ENCODE measurements around the gene TBCEL.
"Not testable (repeated sequence)": the region's sequence is repeated elsewhere in the genome, so short reads cannot be mapped to it uniquely, and the experiment has no call there.

The TBCEL gene

DNA sequence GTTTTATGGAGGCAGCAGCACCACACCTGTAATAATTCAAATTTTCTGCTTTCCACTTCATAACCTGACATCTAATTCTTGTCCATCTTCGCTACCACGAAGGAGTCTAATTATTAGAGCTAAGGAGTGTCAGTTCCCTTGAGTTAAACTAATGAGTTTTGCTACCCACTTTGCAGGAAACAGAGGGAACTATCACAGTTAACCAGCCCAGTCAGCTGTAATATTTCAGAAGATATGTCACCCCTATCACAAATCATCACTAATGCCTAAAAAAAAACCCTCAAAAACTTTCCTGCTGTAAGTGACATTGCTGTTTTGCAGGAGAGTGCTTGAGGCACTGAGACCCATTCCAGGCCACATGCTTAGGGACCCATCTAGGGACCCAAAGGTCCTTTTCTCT lies 85.6 kb downstream of the TBCEL start:
- DNase-seq, result no peak

DNA sequence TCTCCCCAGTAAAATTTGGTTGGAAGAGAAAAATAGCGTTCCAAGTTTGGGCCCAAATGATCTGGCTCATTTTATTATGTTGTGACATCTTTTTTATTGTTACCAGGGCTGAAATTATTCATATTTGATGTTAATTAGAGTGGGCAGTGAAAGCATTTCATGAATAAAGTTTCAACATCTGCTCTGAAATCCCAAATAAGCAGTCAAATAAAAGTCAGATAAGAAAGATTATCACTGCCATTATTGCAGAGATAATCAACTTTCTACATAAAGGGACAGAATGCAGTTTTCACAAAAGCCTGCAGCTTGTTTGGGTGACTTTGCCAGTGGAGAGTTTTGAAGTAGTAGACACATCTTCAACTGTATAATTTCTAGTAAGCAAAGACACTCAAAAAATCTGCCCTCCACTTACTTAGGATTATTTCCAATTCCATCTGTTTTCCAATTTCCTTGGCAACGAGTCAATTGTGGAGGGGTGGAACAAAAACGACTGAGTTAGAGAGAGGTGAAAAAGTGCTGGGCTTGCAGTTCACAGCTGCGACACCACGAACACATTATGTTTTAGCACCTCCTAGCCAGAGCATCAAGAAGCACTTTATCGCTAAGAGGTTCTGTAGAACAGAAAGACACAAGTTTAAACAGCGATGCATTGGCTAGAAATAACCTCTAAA lies 86.1 kb downstream of the TBCEL start:
- DNase-seq, result no peak

DNA sequence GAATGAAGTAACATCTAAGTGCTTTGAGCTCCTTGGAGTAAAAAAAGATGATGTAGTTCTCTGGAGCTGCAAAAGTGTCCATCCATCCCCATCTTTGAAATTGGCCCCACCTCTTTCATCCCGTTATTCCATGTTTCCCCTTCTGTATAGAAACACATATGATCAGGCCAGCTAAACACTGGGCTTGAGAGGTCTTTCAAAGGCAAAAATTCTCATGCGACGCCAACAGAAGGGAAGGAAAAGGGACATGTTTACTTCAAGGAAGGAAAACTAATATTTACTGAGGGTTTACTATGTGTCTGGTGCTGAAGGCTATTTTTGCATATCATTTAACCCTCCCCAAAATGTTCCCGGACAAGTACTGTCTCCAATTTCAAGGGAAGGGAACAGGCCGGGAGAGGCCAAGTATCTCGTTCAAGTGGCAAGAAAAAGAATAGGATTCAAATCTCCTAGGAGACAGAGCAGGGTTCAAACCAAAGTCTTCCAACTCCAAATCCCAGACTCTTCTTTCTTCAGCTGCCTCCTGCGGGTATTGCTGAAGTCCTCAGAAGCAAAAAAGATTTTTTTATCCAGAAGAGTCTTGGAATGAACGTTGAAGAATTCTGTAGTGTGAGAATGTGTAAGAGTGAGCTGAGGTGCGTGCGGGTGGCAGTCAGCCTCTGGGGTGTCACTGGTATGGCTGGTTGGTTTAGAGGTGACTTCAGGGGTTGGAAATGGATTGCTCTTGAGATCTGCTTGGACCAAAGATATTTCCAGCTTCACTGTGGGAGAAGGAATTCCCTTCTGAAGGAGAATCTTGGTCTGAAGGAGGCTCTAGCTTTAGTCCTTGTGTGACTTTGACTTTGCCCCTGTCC lies 87.2 kb downstream of the TBCEL start:
- DNase-seq, result no peak

DNA sequence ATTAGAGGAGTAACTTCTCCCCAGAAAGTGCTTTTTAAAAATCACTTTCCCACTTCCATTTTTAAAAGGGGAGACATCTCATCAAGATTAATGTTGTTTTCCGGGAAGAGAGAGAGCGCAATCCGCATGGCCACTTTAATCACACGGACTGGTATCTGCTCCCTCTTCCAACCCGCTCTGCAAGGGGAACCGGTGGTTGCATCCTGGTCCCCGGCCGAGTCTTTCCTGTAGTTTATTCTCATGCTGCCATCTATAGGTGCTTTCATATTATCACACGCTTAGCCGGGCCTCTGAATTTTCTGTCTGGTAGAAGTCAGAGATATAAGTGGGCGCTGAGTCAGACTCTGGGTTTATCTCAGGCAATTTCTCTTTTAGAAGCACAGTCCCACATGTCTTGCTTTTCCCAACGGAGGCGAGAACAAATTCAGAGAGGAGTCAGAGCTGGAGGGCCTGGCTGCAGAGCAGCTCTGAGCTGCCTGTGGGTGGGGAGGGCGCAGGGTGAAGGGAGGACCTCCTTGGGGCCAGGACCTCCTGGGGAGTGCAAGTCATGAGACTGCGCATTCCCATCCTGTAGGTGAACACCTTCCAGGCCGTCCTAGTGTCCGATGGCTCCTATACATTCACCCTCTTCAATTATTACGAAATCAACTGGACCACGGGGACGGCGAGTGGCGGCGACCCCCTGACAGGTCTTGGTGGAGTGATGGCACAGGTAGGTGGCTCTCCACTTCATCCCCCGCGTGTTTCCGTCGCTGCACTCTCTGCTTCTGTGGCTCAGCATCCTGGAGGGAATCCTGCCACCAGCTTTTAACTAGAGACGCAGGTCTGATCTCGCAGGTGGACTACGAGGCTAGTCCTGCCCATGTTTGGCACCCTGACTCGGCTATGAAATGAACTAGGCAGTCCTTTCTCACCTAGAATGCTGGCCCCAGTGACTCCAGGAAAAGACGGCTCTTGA lies 88.9 kb downstream of the TBCEL start:
- peak; percentile 32 to 49 for DNase-seq

GRCh38 chr11:121113611-121114010 lies 89.7 kb downstream of the TBCEL start:
- no peak for DNase-seq

- DNase-seq, result not testable (repeated sequence)
These were observed 91.1 kb downstream of the TBCEL start for GRCh38 chr11:121115024-121115423.

- DNase-seq, result no peak
These were observed 93.9 kb downstream of the TBCEL start for GRCh38 chr11:121117788-121118187.

GRCh38 chr11:121119440-121119839 lies 95.5 kb downstream of the TBCEL start:
- peak in 1 of 2 experiments; percentile 5 for DNase-seq

- DNase-seq, result no peak
These were observed 98.4 kb downstream of the TBCEL start for GRCh38 chr11:121122328-121122727.

DNA sequence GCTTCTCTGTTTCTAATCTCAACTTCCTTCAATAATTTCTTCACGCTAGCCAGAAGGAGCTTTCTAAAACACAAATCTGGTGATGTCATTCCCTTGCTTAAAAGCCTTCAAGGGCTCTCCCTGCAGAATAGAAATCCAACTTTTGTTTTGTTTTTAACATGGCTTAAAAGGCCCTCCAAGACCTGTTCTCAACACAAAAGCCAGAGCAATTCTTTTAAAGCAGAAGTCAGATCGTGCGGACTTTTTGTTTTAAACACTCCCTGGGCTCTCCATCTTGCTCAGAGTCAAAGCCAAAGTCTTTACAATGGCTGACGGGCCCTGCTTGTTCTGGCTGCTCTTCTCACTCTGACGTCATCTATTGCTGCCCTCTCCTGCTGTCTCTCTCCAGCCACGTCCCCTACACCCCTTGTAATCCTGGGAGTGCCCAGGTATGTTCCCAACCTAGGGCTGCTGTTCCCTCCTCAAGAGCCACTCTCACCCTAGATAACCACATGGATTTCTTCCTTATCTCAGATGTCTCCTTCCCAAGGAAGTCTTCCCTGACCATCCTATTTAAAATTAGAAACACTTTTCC lies 99.7 kb downstream of the TBCEL start:
- DNase-seq, result no peak

DNA sequence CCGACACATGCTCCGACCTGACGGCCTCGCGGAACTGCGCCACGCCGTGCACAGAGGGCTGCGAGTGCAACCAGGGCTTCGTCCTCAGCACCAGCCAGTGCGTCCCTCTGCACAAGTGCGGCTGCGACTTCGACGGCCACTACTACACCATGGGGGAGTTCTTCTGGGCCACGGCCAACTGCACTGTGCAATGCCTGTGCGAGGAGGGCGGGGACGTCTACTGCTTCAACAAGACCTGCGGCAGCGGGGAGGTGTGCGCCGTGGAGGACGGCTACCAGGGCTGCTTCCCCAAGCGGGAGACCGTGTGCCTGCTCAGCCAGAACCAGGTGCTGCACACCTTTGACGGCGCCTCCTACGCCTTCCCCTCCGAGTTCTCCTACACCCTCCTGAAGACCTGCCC lies 103.9 kb downstream of the TBCEL start:
- DNase-seq, result no peak

GRCh38 chr11:121129362-121130340 lies 105.7 kb downstream of the TBCEL start:
- no peak for DNase-seq

- no peak for DNase-seq
These were observed 107.8 kb downstream of the TBCEL start for GRCh38 chr11:121131656-121132055.

- no peak for DNase-seq
These were observed 108.5 kb downstream of the TBCEL start for GRCh38 chr11:121132211-121132976.

- DNase-seq, result no peak
These were observed 110.9 kb downstream of the TBCEL start for GRCh38 chr11:121134741-121135312.

DNA sequence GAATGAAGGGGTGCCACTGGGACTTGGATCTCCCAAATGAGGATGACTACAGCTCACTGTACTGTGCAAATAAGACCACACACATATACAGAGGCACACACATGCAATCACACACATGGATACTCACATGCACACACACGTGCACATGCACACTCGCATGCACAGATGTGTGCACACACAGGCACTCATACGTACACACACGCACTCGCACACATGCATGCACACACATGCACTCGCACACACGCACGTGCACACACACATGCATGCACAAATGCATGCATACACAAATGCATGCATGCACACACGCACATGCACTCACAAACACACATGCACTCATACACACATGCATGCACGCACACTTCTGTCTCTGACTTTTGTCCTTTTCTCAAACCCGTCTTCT lies 113.1 kb downstream of the TBCEL start:
- DNase-seq, result no peak

- DNase-seq, result no peak
These were observed 114.4 kb downstream of the TBCEL start for GRCh38 chr11:121138259-121138658.

- no peak for DNase-seq
These were observed 116.5 kb downstream of the TBCEL start for GRCh38 chr11:121140369-121140768.
